Hepatocyte (in vitro differentiated cells): ENCODE data around the gene KCNQ2.

Experiments
- EZH2 ChIP-seq: fragments of 200-600 bp; sonication (generic); IDR thresholded peaks from 2 replicates; pipeline ENCODE4 v1.6.1; 2016; ENCODE audit warnings: antibody characterized with exemption, mild to moderate bottlenecking, borderline replicate concordance
- TF ChIP-seq, protein P1 (sequence below): fragments of 200-600 bp; sonication (generic); IDR thresholded peaks from 2 replicates; pipeline ENCODE4 v1.5.1; 2016; ENCODE audit warnings: antibody characterized with exemption, mild to moderate bottlenecking; ENCODE audit not compliant: poor library complexity

- TF ChIP-seq, protein P1, sequence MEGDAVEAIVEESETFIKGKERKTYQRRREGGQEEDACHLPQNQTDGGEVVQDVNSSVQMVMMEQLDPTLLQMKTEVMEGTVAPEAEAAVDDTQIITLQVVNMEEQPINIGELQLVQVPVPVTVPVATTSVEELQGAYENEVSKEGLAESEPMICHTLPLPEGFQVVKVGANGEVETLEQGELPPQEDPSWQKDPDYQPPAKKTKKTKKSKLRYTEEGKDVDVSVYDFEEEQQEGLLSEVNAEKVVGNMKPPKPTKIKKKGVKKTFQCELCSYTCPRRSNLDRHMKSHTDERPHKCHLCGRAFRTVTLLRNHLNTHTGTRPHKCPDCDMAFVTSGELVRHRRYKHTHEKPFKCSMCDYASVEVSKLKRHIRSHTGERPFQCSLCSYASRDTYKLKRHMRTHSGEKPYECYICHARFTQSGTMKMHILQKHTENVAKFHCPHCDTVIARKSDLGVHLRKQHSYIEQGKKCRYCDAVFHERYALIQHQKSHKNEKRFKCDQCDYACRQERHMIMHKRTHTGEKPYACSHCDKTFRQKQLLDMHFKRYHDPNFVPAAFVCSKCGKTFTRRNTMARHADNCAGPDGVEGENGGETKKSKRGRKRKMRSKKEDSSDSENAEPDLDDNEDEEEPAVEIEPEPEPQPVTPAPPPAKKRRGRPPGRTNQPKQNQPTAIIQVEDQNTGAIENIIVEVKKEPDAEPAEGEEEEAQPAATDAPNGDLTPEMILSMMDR, result no peak
- TF ChIP-seq EZH2, result no peak
These were observed 68.9 kb downstream of the KCNQ2 start for GRCh38 chr20:63403403-63404105.
